ENCODE data around the gene CBFA2T3.
A peak's percentile ranks its signal among the peaks of the same experiment; 100 is the strongest.

Gene CBFA2T3

DNA sequence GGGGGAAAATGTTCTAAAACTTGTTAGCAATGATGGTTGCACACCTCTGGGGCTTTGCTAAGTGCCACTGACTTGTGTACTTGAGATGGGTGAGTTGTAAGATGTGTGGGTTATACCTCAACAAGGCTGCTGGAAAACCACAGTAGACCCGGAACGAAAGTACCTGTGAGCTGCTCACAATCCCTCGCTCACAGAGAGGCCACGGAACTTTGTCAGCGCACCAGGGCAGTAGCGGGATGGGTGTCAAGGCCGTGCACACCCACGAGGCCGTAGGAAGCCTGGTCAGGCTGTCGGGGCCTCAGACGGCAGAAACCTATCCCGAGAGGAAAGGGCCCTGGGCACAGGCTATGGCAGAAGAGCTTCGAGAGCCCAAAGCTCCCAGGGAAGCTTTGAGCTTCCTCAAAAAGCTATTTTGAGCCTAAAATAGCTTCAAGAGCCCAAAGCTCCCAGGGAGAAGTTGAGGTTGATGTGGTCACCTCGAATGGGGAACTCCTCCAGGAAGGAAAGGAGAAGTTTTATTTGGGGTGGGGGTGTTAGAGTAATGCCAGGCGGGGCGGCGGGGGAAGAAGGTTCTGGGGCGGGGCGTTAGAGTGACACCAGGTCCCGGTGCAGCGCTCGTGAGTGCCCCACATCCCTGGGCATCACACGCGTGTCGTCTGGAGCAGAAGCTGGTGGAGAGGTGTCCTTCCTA, 19.0 kb downstream of the CBFA2T3 start:
- peak in 1 of 2 donors; percentile 35 for DNase-seq

DNA sequence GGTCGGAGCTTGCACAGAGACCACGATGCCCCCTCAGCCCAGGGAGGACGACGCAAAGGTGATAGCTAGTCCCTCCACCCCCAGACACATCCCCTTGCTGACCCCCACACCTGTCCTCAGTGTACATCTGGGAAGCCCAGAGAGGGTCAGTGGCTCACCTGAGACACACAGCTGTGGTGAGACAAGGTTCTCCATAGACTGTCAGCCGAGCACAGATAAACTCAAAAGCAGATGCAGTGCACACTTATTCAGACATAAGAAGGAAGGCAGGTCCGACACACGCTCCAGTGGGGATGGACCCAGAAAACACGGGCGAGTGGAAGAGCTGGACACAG, 19.6 kb downstream of the CBFA2T3 start:
- no peak for DNase-seq

DNA sequence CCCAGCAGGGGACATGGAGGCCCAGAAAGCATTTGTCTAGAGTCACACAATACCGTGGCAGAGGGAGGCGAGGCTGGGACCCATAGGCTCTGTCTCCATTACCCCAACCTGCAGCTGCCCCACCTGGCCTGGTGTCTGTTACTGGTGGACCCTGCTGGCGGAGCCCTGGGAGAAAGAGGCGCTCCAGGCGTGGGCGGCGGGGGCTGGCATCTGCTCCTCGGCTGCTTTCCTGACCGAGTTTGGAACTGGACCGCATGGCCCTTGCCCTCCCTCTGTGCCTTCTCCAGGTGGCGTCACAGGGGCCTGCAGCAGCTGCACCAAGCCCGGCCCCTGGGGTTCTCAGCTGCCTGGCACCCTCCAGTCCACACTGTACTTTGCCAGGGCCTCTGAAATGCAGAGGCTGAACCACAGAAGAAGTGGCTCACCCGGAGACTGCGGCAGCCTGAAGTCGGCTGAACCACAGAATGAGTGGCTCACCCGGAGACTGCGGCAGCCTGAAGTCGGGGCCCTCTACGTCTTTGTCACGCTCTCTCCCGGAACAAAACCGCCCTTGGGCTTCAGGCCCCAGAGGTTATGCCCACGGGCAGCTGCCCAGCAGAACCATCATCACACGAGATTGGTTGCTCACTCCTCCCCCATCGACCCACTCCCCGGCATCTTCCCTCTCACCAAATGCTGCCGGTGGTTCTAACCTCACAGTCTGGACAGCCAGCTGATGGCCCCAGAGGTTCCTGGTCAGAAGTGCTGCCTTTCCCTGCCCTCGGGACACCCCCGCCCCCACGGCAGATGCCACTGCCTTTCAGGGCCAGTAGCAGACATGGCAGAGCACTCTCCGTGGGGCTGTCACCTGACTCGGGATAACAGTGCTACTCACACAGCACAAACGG, 20.2 kb downstream of the CBFA2T3 start:
- no peak for DNase-seq

DNA sequence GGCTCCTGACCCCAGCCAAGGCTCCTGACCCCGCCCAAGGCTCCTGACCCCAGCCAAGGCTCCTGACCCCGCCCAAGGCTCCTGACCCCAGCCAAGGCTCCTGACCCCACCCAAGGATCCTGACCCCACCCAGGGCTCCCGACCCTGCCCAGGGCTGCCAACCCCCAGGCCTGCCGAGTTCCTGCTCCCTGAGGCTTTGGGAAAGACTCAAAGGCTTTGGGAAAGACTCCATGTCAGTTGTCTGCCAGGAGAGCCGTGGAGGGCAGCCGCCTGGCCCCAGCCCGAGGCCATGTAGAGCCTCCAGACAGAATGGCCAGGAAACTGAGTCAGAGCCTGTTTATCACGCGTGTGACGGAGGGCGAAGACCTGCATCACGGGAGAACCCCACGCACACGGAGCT, 21.1 kb downstream of the CBFA2T3 start:
- DNase-seq, result no peak

DNA sequence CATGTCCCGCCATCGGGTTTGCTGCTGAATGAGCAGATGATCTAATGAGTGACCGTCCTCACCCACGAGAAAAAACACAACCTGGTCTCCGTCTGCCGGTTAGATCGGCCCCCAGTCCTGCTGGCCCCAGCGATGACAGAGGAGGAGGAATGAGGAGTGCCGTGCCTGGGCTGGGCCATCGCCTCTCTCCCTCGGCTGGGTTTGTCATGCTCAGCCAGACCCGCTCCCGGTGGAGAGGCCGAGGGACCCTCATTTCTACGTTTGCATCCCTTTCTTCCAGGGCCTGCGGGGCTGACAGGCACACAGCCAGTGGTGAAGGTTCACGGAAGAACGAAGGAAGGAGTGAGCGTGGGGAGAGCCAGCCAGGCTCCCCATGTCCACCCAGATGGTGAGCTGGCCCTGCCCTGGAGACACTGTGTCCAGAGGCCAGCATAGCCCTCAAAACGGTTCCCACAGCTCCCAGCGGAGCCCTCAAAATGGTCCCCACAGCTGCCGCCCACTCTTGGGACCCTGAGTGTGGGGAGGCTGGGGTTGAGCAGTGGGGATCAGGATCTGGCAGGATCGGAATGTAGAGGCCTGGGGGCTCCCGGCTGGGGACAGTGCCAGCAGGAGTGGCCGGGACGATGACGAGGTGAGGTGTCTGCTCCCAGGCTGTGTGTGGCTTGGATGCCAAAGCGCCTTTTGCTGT, 23.9 kb downstream of the CBFA2T3 start:
- DNase-seq, result no peak

- no peak for DNase-seq
Observed at GRCh38 chr16:88951989-88952388, 25.0 kb downstream of the CBFA2T3 start.

- no peak for DNase-seq
Observed at GRCh38 chr16:88951501-88951900, 25.5 kb downstream of the CBFA2T3 start.

DNA sequence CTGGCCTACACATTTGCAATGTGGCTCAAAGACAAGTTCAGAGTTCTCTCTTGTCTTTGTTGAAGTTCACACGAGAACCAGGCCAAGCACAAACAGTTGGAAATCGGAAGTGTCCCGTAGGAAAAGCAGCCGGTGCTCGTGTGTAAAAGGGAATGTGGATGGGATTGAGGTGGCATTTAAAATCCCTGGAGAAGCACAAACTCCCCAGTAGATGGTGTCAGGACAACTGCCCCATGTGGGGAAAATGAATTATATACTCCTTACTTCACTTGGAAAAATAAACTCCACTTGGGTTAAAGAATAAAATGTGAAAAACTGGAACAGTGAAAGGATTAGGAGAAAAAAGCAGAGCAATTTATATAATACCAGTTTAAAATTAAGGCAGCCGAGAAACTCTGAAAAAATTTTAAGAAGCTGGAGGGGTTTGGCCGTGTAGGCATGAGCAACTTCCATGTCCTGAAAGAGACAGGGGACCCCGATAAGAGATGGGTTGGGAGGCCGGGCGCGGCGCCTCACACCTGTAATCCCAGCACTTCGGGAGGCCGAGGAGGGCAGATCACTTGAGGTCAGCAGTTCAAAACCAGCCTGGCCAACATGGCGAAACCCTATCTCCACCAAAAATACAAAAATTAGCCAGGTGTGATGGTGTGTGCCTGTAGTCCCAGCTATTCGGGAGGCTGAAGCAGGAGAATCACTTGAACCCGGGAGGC, 28.1 kb downstream of the CBFA2T3 start:
- no peak for DNase-seq

DNA sequence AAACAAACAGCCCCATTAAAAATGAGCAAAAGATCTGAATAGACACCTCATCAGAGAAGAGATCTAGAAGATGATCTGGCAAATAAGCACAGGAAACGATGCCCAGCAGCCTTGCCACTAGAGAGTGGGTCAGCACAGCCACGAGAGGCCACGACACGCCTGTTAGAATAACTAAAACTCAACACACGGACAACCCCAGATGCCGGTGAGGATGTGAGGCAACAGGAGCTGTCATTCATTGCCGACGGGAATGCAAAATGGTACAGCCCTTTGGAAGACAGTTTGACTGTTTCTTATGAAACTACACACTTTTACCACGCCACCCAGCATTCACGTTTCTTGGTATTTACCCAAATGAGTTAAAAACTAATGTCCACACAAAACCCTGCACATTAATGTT, 31.5 kb downstream of the CBFA2T3 start:
- DNase-seq, result no peak

DNA sequence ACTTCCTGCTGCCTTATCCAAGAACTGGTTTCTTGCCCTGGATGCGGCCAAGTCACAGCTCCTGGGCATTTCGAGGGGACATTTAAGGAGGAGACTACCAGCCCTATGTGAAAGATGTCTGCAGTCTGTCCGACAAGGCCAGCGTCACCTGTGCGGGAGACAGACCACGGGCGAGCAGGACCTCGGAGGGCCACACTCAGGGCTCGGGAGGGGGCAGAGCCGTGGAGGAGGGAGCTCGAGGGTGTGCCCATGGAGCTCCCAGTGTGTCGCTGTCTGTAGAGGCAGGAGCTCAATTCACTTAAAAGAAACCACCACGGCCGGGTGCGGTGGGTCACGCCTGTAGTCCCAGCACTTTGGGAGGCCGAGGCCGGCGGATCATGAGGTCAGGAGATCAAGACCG, 33.3 kb downstream of the CBFA2T3 start:
- DNase-seq, result no peak

DNA sequence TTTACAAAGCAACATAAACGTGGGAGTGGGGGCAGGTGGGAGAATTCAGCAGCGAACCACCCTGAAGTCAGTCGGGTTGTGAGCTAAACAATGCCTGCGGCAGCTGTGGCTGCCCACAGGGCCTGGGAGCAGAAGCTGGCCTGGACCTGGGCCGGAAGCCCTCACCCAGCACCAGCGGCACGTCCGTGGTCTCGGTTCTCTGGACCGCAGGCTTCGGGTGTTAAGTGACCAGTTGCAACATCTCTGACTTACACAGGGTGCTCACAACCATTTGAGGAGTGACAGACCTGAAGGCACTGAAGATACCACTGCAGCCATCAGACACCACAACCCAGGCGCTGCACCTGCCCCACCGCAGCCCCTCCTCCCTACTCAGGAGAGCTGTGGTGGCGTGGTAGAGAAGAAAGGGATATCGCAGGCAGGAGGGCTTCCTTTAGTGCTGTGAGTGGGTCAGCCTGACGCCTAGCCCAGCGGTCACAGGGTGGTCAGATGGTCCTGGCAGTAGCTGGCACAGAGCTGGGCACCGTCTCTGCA, 33.8 kb downstream of the CBFA2T3 start:
- no peak for DNase-seq

GRCh38 chr16:88941913-88942909, 34.8 kb downstream of the CBFA2T3 start:
- DNase-seq, result no peak

DNA sequence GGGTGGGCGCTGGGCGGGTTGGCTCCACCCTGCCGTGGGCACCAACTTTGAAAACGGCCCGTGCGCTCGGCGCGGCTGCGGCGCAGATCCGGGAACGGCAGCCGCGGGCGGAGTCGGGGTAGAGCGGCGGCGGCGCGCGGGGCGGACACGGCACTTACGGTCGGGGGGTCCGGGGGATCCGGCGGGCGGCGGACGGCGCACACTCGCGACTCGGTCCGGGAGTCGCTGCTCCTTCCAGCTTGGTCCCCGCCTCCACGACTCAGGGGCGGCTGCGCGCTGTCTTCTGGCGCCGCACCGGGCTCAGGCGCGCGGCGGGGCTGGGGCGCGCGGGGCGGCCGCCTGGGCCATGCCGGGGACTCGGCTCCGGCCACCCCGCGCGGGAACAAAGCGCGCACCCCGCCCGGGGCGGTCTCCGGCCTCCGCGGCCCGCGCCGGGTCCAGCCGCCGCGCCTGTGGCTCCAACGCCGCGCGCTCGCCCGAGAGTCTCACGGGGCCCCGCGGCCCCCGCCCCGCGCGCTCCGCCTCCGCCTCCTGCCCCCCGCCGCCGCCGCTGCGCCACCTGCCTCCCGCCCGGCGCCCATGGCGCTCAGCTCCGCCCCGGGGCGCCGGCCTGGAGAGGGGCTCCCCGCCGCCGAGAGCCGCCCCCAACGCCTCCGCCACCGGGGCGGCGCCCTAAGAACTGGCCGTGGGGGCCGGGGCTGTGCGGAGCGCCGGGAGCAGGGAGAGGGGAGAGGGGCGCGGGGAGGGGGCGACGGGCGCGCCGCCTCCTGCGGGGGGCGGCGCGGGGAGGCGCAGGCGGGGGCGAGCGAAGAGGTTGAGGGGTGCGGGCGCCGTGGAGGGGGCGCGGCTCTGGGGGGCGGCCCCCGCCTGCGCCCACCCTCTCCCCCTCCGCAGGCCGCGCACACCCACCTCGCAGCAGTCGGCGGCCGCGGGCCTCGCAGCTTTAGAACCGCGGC, 35.9 kb downstream of the CBFA2T3 start:
- no peak for DNase-seq

DNA sequence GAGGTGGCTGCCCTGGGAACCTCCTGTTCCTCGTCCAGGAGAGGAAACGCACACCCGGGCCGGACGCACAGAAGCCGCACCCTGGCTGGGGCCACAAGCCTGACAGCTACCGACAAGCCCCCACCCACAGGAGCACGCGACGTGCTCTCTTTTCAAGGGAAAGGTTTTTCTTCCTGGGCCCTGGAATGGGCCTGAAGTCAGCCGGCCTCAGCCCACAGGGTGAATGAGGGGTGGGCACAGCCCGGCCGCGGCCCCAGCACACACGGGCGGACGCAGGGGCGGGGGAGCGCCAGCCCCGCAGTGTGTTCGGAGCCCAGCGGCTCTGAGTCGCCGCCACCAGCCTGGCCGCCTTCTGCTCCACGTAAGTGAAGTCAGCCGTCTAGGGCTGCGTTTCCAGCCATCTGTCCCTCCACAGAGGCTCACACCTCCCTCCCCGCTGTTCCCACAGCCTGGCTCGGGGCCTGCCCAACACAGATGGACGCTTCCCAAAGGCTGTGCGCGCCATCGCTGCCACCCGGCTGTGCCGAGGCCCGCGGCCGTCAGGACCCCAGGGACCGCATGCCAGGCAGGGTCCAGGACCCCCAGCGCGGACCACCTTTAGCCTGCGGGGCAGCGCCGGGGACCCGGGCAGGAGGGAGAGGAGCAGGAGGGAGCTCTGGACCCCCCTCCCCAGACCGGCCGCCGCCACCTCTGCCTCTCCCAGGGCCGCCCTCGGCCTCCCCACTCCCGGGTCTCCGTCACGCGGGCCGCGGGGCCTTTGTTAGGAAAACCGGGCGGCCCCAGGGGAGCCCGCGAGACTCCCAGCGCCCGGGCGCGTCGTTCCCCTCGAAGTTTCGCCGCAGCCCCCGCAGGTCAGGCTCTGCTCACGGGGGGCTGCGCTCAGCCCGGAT, 36.8 kb downstream of the CBFA2T3 start:
- no peak for DNase-seq

GRCh38 chr16:88939245-88939971, 37.6 kb downstream of the CBFA2T3 start:
- no peak for DNase-seq

DNA sequence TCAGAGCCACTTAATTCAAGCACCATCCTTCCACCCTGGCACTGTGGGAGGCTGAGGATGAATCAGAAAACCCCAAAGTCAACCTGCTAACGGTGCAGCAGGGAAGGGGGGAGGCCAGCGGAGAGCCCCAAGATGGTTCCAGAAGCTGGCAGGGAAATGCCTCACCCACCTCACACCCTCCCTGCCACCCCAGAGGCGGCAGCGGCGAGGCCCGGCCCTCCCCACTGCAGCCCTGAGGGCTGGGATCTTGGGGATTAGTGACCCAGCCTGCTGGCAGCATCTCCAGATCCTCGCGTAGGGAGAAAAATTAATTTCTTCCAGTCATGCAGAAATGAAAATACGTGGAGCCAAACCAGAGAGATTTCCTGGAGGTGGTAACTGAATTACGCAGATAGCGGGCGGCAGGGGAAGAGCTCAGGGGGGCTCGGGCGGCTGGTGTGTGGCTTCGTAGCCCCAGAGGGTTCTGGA, 38.2 kb downstream of the CBFA2T3 start:
- no peak for DNase-seq

DNA sequence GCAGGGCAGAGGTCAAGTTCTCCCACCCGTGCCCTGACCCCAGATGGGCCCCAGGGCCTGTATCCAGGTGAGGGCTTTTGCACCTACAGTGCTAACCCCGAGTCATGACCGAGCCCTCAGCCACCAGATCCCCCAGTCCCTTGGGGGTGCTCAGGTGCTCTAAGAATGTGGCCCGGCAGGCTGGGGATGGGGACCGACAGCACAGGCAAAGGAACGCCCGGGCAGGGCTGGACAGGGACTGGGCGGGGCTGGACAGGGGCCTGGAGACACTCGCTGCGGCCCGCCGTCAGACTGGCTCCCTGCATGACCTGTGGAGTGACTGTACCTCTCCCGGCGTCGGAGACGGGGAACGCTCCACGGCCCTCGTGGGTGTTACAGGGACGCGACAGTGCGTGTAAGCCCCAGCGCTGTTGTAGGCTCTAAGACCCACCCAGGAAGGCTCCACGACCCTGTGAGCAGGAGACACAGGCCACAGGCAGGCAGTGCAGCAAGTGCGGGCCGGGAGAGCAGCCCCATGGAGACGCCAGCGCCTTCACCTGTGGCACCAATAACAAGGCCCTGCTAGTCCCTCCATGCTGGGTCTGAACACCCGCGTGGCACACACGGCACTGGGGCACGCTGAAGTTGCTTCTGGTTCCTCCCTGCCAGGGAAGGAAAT, 38.8 kb downstream of the CBFA2T3 start:
- DNase-seq, result no peak

GRCh38 chr16:88937206-88937621, 39.8 kb downstream of the CBFA2T3 start:
- DNase-seq, result no peak

All from hippocampal formation (tissue), 2 donors.